ENCODE results near the gene EGFL7. TPM values are rescaled to one million over a fixed set of nuclear protein-coding genes. Genes with fewer than 3 reads are reported as not detected.
"Not testable (repeated sequence)": the region's sequence is repeated elsewhere in the genome, so short reads cannot be mapped to it uniquely, and the experiment has no call there.

EGFL7 gene
- total and polyA plus RNA-seq, 7 donors: 34.7 to 73.4 (median 48.6) TPM

DNA sequence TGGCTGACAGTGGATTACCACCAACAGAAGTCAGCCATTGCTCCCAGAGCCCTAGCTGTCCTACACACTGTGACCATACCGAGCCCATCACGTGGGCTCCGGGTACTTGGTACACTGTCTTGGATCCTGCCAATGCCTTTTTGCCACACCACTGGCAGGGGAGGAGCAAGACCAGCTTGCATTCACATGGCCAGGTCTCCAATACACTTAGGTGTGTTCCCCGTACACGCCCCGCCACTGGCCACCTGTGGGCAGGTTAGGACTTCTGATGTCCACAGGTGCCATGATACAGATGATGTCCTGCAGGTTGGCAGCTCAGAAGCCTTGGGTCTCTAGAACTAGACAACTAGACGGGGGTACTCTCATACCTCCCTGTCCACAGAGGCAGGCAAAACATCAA, 44.3 kb downstream of the EGFL7 start:
- Histone ChIP-seq H3K36me3 (ENCODE audit: insufficient read depth in 1 of 2, low read depth in 1 of 2) (no peaks in the 10 kb centered on the region), H3K4me3 (no peak overlapping the region), H3K9me3 (no peaks in the 10 kb centered on the region), H3K27ac (no peak overlapping the region), H3K27me3 (ENCODE audit: insufficient read depth in 3 of 3, low read length in 2 of 3) (peaks cover 0 to 14% (median 4%) of the 10 kb centered on the region in 3 donors), H3K4me1 (peaks cover 6% of the 10 kb centered on the region)
- DNase-seq (no peak), ATAC-seq (no peak)
- intact Hi-C loops (cut with DNase I): no loop called here
- WGBS, 3 donors: 87 to 97% (median 91%) methylated on average over 7 of the region's 7 CpGs
- TF ChIP-seq, protein P1, sequence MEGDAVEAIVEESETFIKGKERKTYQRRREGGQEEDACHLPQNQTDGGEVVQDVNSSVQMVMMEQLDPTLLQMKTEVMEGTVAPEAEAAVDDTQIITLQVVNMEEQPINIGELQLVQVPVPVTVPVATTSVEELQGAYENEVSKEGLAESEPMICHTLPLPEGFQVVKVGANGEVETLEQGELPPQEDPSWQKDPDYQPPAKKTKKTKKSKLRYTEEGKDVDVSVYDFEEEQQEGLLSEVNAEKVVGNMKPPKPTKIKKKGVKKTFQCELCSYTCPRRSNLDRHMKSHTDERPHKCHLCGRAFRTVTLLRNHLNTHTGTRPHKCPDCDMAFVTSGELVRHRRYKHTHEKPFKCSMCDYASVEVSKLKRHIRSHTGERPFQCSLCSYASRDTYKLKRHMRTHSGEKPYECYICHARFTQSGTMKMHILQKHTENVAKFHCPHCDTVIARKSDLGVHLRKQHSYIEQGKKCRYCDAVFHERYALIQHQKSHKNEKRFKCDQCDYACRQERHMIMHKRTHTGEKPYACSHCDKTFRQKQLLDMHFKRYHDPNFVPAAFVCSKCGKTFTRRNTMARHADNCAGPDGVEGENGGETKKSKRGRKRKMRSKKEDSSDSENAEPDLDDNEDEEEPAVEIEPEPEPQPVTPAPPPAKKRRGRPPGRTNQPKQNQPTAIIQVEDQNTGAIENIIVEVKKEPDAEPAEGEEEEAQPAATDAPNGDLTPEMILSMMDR (IDR thresholded peaks at IDR 0.05): no peak

DNA sequence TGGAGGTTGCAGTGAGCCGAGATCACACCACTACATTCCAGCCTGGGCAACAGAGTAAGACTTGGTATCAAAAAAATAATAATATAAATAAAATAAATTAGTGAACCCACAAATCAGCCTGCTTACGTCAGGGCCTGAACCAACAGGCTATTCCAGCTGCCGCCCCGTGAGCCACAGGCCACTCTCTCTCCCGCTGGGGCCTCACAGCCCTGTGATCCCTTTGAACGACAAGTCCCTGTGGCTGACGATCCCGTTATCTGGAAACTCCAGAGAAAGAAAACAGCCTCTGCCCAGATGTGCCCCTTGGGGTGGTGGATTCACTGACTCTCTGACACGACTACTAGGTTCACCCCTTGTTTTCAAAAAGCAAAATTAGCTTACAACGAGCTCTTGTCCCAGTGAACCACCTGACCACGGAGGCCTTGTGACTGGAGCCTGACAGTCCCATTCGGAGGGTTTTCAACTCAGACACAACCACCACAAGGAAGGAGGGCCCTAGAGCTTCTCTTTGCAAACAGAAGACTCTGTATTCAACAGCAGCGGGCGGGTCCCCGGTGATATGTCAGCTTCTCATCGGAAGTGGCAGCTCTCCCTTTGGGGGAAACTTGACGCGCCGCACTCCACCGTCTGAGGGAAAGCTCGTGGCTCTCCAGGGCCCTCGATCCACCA, 45.3 kb downstream of the EGFL7 start:
- no peaks in the 10 kb centered on the region for H3K36me3 ChIP-seq (ENCODE audit: insufficient read depth in 1 of 2, low read depth in 1 of 2)
- WGBS, 3 donors: 80 to 82% (median 82%) methylated on average over 22 of the region's 22 CpGs
- H3K4me1 ChIP-seq: peaks cover 7% of the 10 kb centered on the region
- TF ChIP-seq, protein P1 (IDR thresholded peaks at IDR 0.05): no peak
- intact Hi-C loops (cut with DNase I): no loop called here
- no peak overlapping the region for H3K27ac ChIP-seq
- no peak overlapping the region for H3K4me3 ChIP-seq
- DNase-seq: no peak
- ATAC-seq: no peak
- peaks cover 0 to 21% (median 9%) of the 10 kb centered on the region in 3 donors for H3K27me3 ChIP-seq (ENCODE audit: insufficient read depth in 3 of 3, low read length in 2 of 3)
- no peaks in the 10 kb centered on the region for H3K9me3 ChIP-seq

GRCh38 chr9:136709454-136710109, 46.9 kb downstream of the EGFL7 start:
- Histone ChIP-seq H3K36me3 (ENCODE audit: insufficient read depth in 1 of 2, low read depth in 1 of 2) (no peaks in the 10 kb centered on the region), H3K27ac (no peak overlapping the region), H3K9me3 (no peaks in the 10 kb centered on the region), H3K27me3 (ENCODE audit: insufficient read depth in 3 of 3, low read length in 2 of 3) (peaks cover 0 to 37% (median 13%) of the 10 kb centered on the region in 3 donors), H3K4me1 (peaks cover 9% of the 10 kb centered on the region), H3K4me3 (no peak overlapping the region)
- intact Hi-C loops (cut with DNase I): no loop called here
- TF ChIP-seq, protein P1 (IDR thresholded peaks at IDR 0.05): no peak
- no peak for DNase-seq
- no peak for ATAC-seq
- WGBS, 3 donors: 82 to 88% (median 85%) methylated on average over 23 to 24 of the region's 24 CpGs

DNA sequence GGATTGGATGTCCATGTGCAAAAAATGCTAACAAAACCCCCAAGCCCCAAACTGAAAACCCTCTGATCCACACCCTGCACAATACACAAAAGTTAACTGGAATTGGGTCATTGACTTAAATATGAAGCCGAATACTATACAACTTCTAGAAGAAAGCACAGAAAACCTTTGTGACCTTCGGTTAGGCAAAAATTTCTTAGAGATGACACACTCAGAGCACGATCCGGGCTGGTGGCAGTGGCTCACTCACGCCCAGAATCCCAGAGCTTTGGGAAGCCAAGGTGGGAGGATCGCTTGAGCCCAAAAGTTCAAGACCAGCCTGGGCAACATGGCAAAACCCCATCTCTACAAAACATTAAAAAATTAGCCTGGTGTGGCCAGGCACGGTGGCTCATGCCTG, 47.8 kb downstream of the EGFL7 start:
- no peak for ATAC-seq
- Histone ChIP-seq H3K36me3 (ENCODE audit: insufficient read depth in 1 of 2, low read depth in 1 of 2) (no peaks in the 10 kb centered on the region), H3K4me1 (peaks cover 9% of the 10 kb centered on the region), H3K9me3 (no peaks in the 10 kb centered on the region), H3K4me3 (no peak overlapping the region), H3K27me3 (ENCODE audit: insufficient read depth in 3 of 3, low read length in 2 of 3) (peaks cover 0 to 45% (median 18%) of the 10 kb centered on the region in 3 donors), H3K27ac (no peak overlapping the region)
- intact Hi-C loops (cut with DNase I): no loop called here
- no peak for DNase-seq
- WGBS, 3 donors: 86 to 88% (median 86%) methylated on average over 7 of the region's 7 CpGs
- TF ChIP-seq, protein P1 (IDR thresholded peaks at IDR 0.05): no peak

DNA sequence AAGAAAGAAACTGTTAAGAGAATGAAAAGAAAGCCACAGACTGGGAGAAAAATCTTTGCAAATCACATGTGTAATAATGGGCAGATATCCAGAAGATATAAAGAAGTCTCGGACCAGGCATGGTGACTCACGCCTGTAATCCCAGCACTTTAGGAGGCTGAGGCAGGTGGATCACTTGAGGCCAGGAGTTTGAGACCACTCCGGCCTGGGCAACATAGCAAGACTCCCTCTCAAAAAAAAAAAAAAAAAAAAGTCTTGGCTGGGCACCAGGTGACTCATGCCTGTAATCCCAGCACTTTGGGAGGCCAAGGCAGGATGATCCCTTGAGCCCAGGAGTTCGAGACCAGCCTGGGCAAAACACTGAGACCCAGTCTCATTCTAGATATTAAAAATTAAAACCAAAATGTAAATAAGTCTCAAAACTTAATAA, 48.5 kb downstream of the EGFL7 start:
- H3K4me1 ChIP-seq; H3K9me3 ChIP-seq; intact Hi-C loops (cut with DNase I); DNase-seq; H3K36me3 ChIP-seq (ENCODE audit: insufficient read depth in 1 of 2, low read depth in 1 of 2); H3K4me3 ChIP-seq; H3K27ac ChIP-seq: not testable (repeated sequence)
- peak in 1 of 4 donors; percentile 39 for ATAC-seq
- peaks cover 0 to 46% (median 21%) of the 10 kb centered on the region in 3 donors for H3K27me3 ChIP-seq (ENCODE audit: insufficient read depth in 3 of 3, low read length in 2 of 3)
- WGBS, 3 donors: 39 to 59% (median 40%) methylated on average over 4 of the region's 4 CpGs
